Kidney epithelial cell (primary cell): Measurements from ENCODE around the gene CHCHD10. TPM values are rescaled to one million over a fixed set of nuclear protein-coding genes. Genes with fewer than 3 reads are reported as not detected.

ENCODE experiments used
- DNase-seq: peaks from one replicate; pipeline ENCODE4 v3.0.0-alpha.2; 2010; ENCODE audit warnings: low read depth
- H3K27me3 ChIP-seq: 2 replicates; pipeline ENCODE4 v1.6.0; 2011; ENCODE audit warnings: low read length; ENCODE audit not compliant: control insufficient read depth, insufficient read depth
- H3K36me3 ChIP-seq: 2 replicates; pipeline ENCODE4 v1.5.1; 2011; ENCODE audit warnings: low read length; ENCODE audit not compliant: control insufficient read depth, insufficient read depth
- H3K4me3 ChIP-seq: 2 replicates; pipeline ENCODE4 v1.5.1; 2011; ENCODE audit warnings: low read depth, mild to moderate bottlenecking, control low read depth, low read length
- CTCF ChIP-seq: IDR thresholded peaks from 2 replicates; pipeline ENCODE4 v1.5.1; 2011; ENCODE audit warnings: mild to moderate bottlenecking, moderate library complexity, low read length, control low read depth, inconsistent platforms; ENCODE audit not compliant: insufficient read depth, poor library complexity, severe bottlenecking
- total RNA-seq: library from RNA; depleted of rRNA; stranded (reverse); fragments of >200 nt; gene quantifications from 2 replicates; pipeline ENCODE4 v1.2.3, GENCODE V29; 2015

CHCHD10 gene
- total RNA-seq, 1 donor from 2014 or later = 13.5 TPM

GRCh38 chr22:23752090-23752691, 15.6 kb downstream of the CHCHD10 start:
- TF ChIP-seq CTCF = no peak
- H3K27me3 ChIP-seq = no peaks in the 10 kb centered on the region
- no peaks in the 10 kb centered on the region for H3K36me3 ChIP-seq
- no peak overlapping the region for H3K4me3 ChIP-seq
- no peak for DNase-seq

GRCh38 chr22:23751441-23751996, 16.3 kb downstream of the CHCHD10 start:
- TF ChIP-seq CTCF = no peak
- no peak for DNase-seq
- H3K4me3 ChIP-seq = peak overlapping the region; percentile 75
- H3K27me3 ChIP-seq = no peaks in the 10 kb centered on the region
- H3K36me3 ChIP-seq = no peaks in the 10 kb centered on the region

GRCh38 chr22:23750714-23751440, 16.9 kb downstream of the CHCHD10 start, which contains the start of gene ZNF70:
Gene ZNF70, minus strand, starts transcription at chr22:23751112. Its CDS starts 5,972 bp downstream, at chr22:23745140.
- Histone ChIP-seq H3K36me3 (no peaks in the 10 kb centered on the region), H3K4me3 (peak within 1 kb of the TSS; percentile 75), H3K27me3 (no peaks in the 10 kb centered on the region)
- DNase-seq = peak; percentile 48
- peak; percentile 21 for TF ChIP-seq CTCF

- no peak for DNase-seq
- Histone ChIP-seq H3K4me3 (peak overlapping the region; percentile 68), H3K27me3 (no peaks in the 10 kb centered on the region), H3K36me3 (peaks cover 1% of the 10 kb centered on the region)
- TF ChIP-seq CTCF = no peak
Observed at GRCh38 chr22:23750367-23750713, 17.4 kb downstream of the CHCHD10 start.

GRCh38 chr22:23749841-23750301, 17.9 kb downstream of the CHCHD10 start:
- H3K27me3 ChIP-seq = no peaks in the 10 kb centered on the region
- peaks cover 1% of the 10 kb centered on the region for H3K36me3 ChIP-seq
- DNase-seq = no peak
- H3K4me3 ChIP-seq = no peak overlapping the region
- TF ChIP-seq CTCF = no peak
